ENCODE measurements around the gene TMEM132E. TPM values are rescaled to one million over a fixed set of nuclear protein-coding genes. Genes with fewer than 3 reads are reported as not detected.

TMEM132E gene
- total RNA-seq, 1 donor from 2014 or later, result not detected

- TF ChIP-seq CTCF (IDR thresholded peaks at IDR 0.05; ENCODE audit: insufficient read depth, low read length, severe bottlenecking), result no peak
- DNase-seq (ENCODE audit: low read depth) (no peak), FAIRE-seq (no peak)
- H3K27me3 ChIP-seq (ENCODE audit: control insufficient read depth, insufficient read depth, low read length), result peaks cover 2% of the 10 kb centered on the region
- H3K36me3 ChIP-seq (ENCODE audit: control insufficient read depth, insufficient read depth, low read length), result no peaks in the 10 kb centered on the region
- no peak overlapping the region for H3K4me3 ChIP-seq (ENCODE audit: low read depth, low read length)
These were observed 54.4 kb downstream of the TMEM132E start for GRCh38 chr17:34633760-34634159.

GRCh38 chr17:34634551-34635160 is 55.3 kb downstream of the TMEM132E start:
- no peaks in the 10 kb centered on the region for H3K36me3 ChIP-seq (ENCODE audit: control insufficient read depth, insufficient read depth, low read length)
- no peak for TF ChIP-seq CTCF (IDR thresholded peaks at IDR 0.05; ENCODE audit: insufficient read depth, low read length, severe bottlenecking)
- no peak overlapping the region for H3K4me3 ChIP-seq (ENCODE audit: low read depth, low read length)
- H3K27me3 ChIP-seq (ENCODE audit: control insufficient read depth, insufficient read depth, low read length), result peaks cover 2% of the 10 kb centered on the region
- DNase-seq (ENCODE audit: low read depth) (no peak), FAIRE-seq (no peak)

- DNase-seq (ENCODE audit: low read depth) (no peak), FAIRE-seq (no peak)
- H3K4me3 ChIP-seq (ENCODE audit: low read depth, low read length), result no peak overlapping the region
- H3K27me3 ChIP-seq (ENCODE audit: control insufficient read depth, insufficient read depth, low read length), result peaks cover 2% of the 10 kb centered on the region
- TF ChIP-seq CTCF (IDR thresholded peaks at IDR 0.05; ENCODE audit: insufficient read depth, low read length, severe bottlenecking), result no peak
- no peaks in the 10 kb centered on the region for H3K36me3 ChIP-seq (ENCODE audit: control insufficient read depth, insufficient read depth, low read length)
These were observed 56.5 kb downstream of the TMEM132E start for GRCh38 chr17:34635876-34636275.

DNA sequence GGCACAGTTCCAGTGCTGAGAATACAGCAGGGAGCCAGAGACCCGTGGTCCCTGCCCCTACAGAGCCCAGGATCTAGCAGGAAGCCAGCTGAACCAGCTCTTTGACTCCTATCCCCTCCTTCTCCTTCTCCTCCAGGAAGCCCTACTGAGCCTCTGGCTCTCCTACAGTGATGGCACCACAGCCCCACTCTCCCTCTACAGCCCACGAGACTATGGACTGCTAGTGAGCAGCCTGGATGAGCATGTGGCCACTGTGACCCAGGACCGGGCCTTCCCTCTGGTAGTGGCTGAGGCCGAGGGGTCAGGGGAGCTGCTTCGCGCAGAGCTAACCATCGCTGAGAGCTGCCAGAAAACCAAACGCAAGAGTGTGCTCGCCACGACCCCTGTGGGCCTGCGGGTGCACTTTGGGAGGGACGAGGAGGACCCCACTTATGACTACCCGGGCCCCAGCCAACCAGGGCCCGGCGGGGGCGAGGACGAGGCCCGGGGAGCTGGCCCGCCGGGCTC is 57.7 kb downstream of the TMEM132E start:
- no peak for TF ChIP-seq CTCF (IDR thresholded peaks at IDR 0.05; ENCODE audit: insufficient read depth, low read length, severe bottlenecking)
- H3K27me3 ChIP-seq (ENCODE audit: control insufficient read depth, insufficient read depth, low read length), result peaks cover 2% of the 10 kb centered on the region
- no peaks in the 10 kb centered on the region for H3K36me3 ChIP-seq (ENCODE audit: control insufficient read depth, insufficient read depth, low read length)
- H3K4me3 ChIP-seq (ENCODE audit: low read depth, low read length), result no peak overlapping the region
- FAIRE-seq (no peak), DNase-seq (ENCODE audit: low read depth) (no peak)

- DNase-seq (ENCODE audit: low read depth) (peak; percentile 52), FAIRE-seq (no peak)
- H3K27me3 ChIP-seq (ENCODE audit: control insufficient read depth, insufficient read depth, low read length), result peaks cover 2% of the 10 kb centered on the region
- H3K4me3 ChIP-seq (ENCODE audit: low read depth, low read length), result no peak overlapping the region
- H3K36me3 ChIP-seq (ENCODE audit: control insufficient read depth, insufficient read depth, low read length), result no peaks in the 10 kb centered on the region
- TF ChIP-seq CTCF (IDR thresholded peaks at IDR 0.05; ENCODE audit: insufficient read depth, low read length, severe bottlenecking), result peak; percentile 96
These were observed 58.5 kb downstream of the TMEM132E start for GRCh38 chr17:34637548-34638525.

Data from bronchial epithelial cell (primary cell).